Stomach (tissue), 4 donors: ENCODE data around the gene SLC7A11.

Experiments used
- POLR2AphosphoS5 ChIP-seq, 3 donors: sonication (generic); formaldehyde crosslinking; IDR thresholded peaks; one replicate each; pipeline ENCODE4 v1.6.1; 2016; ENCODE audit warnings: antibody characterized with exemption in 3 of 3
- TF ChIP-seq, protein P1 (sequence below), 7 experiments: fragments of 450-650 bp in 4 of 7; fragments of 200-600 bp in 3 of 7; sonication (generic) in 3 of 7; IDR thresholded peaks; one replicate each; pipeline ENCODE4 v1.5.1; 2016 to 2019; ENCODE audit warnings: antibody characterized with exemption in 7 of 7, control low read depth in 2 of 7, mild to moderate bottlenecking in 1 of 7

DNA sequence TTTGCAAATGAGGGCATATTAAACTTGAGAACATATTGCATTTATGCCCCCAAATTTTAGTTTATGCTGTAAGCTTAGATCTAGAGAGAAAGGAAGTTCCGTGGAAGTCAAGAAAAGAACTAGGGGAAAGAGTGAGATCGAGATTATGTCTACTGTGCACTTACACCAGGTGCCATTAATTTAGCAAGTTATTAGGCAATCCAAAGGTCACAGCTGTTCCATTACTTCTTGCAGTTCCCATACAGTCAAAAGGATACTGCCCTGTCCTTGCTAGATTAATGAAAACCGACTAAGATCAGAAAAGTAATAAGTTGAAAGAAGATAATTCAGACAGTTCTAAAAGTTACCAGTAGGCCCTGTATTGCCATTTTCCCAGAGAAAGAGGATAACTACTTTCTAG, 49.3 kb upstream of the SLC7A11 start:
- TF ChIP-seq POLR2AphosphoS5 (IDR thresholded peaks at IDR 0.05), result no peak
- TF ChIP-seq, protein P1, sequence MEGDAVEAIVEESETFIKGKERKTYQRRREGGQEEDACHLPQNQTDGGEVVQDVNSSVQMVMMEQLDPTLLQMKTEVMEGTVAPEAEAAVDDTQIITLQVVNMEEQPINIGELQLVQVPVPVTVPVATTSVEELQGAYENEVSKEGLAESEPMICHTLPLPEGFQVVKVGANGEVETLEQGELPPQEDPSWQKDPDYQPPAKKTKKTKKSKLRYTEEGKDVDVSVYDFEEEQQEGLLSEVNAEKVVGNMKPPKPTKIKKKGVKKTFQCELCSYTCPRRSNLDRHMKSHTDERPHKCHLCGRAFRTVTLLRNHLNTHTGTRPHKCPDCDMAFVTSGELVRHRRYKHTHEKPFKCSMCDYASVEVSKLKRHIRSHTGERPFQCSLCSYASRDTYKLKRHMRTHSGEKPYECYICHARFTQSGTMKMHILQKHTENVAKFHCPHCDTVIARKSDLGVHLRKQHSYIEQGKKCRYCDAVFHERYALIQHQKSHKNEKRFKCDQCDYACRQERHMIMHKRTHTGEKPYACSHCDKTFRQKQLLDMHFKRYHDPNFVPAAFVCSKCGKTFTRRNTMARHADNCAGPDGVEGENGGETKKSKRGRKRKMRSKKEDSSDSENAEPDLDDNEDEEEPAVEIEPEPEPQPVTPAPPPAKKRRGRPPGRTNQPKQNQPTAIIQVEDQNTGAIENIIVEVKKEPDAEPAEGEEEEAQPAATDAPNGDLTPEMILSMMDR (IDR thresholded peaks at IDR 0.05), result no peak
